Activated CD8-positive, alpha-beta T cell treated with anti-CD3 and anti-CD28 coated beads for 36 hours (primary cell): ENCODE measurements around the gene CHRNE. TPM values are rescaled to one million over a fixed set of nuclear protein-coding genes. Genes with fewer than 3 reads are reported as not detected.

Experiments used
- ATAC-seq: fragments of 200-7000 bp; cut with Tn5 transposase; one replicate; pipeline ENCODE4 v1.10.0; 2021; ENCODE audit warnings: mild to moderate bottlenecking, moderate library complexity
- CTCF ChIA-PET: fragments of 350-600 bp; sonication (Branson Sonifier 250); formaldehyde crosslinking; loops from one replicate; lab custom pipeline; 2021; ENCODE audit warnings: antibody characterized with exemption; lab: Charles Lee
- POLR2A ChIA-PET: fragments of 350-600 bp; sonication (Branson Sonifier 250); formaldehyde crosslinking; loops from one replicate; lab custom pipeline; 2021; ENCODE audit warnings: antibody characterized with exemption; lab: Charles Lee
- DNase-seq: peaks from one replicate; pipeline ENCODE4 v3.0.0-alpha.2; 2020
- H3K27ac Mint-ChIP-seq: one replicate; pipeline ENCODE4 v1.8.0; 2021; ENCODE audit warnings: mild to moderate bottlenecking, mixed read lengths
- H3K27me3 Mint-ChIP-seq: one replicate; pipeline ENCODE4 v1.8.0; 2021; ENCODE audit warnings: mixed read lengths
- H3K36me3 Mint-ChIP-seq: one replicate; pipeline ENCODE4 v1.8.0; 2021; ENCODE audit warnings: low read depth, mixed read lengths
- H3K4me1 Mint-ChIP-seq: one replicate; pipeline ENCODE4 v1.8.0; 2021; ENCODE audit warnings: low read depth, mixed read lengths
- H3K4me3 Mint-ChIP-seq: one replicate; pipeline ENCODE4 v1.8.0; 2021; ENCODE audit warnings: mild to moderate bottlenecking, moderate library complexity, mixed read lengths
- H3K9me3 Mint-ChIP-seq: one replicate; pipeline ENCODE4 v1.8.0; 2021; ENCODE audit warnings: mixed read lengths
- intact Hi-C: fragments of 100-400 bp; cut with micrococcal nuclease; formaldehyde crosslinking; loops from one replicate; pipeline ENCODE4 v1.10.0; 2022
- total RNA-seq, 2 experiments: library from RNA; stranded (reverse); gene quantifications; one replicate each; pipeline ENCODE4 v1.2.3, GENCODE V29; 2021
- TF ChIP-seq, protein P1 (sequence below): fragments of 200-600 bp; IDR thresholded peaks from one replicate; pipeline ENCODE4 v1.8.0; 2022; ENCODE audit warnings: antibody characterized with exemption, mild to moderate bottlenecking

Gene CHRNE
- total RNA-seq, 2 experiments from 2014 or later, result 0.45 to 0.78 TPM

GRCh38 chr17:4947010-4947410, 44.1 kb upstream of the CHRNE start:
- no peak for ATAC-seq
- ChIA-PET CTCF (interaction anchor here (1.4 to 2.8 kb wide), 4 partner anchors 20 to 44 kb away, joined by 3 to 8 read pairs (median 6); partner anchors contain the start of genes CHRNE and SPAG7), POLR2A (interaction anchor here (1.1 to 20.8 kb wide), 10 partner anchors 8 to 83 kb away, joined by 4 to 627 read pairs (median 10); partner anchors contain the start of genes C17orf107, CAMTA2, CHRNE and INCA1)
- TF ChIP-seq, protein P1, sequence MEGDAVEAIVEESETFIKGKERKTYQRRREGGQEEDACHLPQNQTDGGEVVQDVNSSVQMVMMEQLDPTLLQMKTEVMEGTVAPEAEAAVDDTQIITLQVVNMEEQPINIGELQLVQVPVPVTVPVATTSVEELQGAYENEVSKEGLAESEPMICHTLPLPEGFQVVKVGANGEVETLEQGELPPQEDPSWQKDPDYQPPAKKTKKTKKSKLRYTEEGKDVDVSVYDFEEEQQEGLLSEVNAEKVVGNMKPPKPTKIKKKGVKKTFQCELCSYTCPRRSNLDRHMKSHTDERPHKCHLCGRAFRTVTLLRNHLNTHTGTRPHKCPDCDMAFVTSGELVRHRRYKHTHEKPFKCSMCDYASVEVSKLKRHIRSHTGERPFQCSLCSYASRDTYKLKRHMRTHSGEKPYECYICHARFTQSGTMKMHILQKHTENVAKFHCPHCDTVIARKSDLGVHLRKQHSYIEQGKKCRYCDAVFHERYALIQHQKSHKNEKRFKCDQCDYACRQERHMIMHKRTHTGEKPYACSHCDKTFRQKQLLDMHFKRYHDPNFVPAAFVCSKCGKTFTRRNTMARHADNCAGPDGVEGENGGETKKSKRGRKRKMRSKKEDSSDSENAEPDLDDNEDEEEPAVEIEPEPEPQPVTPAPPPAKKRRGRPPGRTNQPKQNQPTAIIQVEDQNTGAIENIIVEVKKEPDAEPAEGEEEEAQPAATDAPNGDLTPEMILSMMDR, result no peak
- H3K4me3 Mint-ChIP-seq, result peak overlapping the region; percentile 97
- intact Hi-C loops, result loop anchor here (1.0 kb wide), 1 partner anchor 22 kb away; no protein-coding TSS in a partner anchor
- H3K27me3 Mint-ChIP-seq, result no peaks in the 10 kb centered on the region
- no peaks in the 10 kb centered on the region for H3K9me3 Mint-ChIP-seq
- H3K36me3 Mint-ChIP-seq, result peaks cover 56% of the 10 kb centered on the region
- H3K4me1 Mint-ChIP-seq, result peaks cover 51% of the 10 kb centered on the region
- H3K27ac Mint-ChIP-seq, result peak overlapping the region; percentile 99
- no peak for DNase-seq

DNA sequence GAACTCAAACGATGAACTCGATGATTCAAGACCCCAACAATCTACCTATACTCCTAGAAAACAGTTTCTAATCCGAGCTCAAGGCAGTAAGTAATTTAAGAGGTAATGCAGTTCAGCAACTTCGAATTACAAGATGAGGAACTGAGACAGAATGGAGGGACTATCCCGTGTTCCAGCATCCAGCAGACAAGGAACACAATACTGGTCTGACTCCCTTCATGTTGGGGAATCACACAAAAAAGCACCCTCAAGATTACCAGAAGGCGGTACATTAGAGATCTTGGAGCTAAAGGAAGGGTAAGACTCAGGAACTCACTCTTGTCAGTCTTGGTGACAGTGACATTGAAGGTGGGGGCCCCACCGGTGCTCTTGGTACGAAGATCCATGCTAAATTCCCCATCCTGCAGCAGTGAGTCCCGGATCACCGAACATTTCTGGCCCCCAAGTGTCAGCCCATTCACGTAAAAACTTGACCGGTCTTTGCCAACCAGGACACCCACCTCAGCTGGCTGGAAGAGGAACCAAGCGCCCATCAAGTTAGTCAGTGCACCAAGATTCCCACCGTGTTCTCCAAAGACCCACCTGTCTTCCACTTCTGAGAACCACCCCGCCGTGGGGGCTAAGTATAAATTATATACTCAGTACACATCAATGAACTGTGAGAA, 43.5 kb upstream of the CHRNE start:
- no peaks in the 10 kb centered on the region for H3K9me3 Mint-ChIP-seq
- H3K27ac Mint-ChIP-seq, result peak overlapping the region; percentile 99
- TF ChIP-seq, protein P1, result no peak
- peak overlapping the region; percentile 97 for H3K4me3 Mint-ChIP-seq
- intact Hi-C loops, result no loop called here
- no peaks in the 10 kb centered on the region for H3K27me3 Mint-ChIP-seq
- no peak for DNase-seq
- peaks cover 62% of the 10 kb centered on the region for H3K36me3 Mint-ChIP-seq
- no peak for ATAC-seq
- ChIA-PET POLR2A (interaction anchor here (1.0 to 20.8 kb wide), 9 partner anchors 7 to 84 kb away, joined by 3 to 627 read pairs (median 11); partner anchors contain the start of genes C17orf107, CAMTA2, INCA1 and KIF1C), CTCF (interaction anchor here (0.7 to 2.8 kb wide), 5 partner anchors 21 to 84 kb away, joined by 3 to 8 read pairs (median 5); partner anchors contain the start of genes CHRNE and SPAG7)
- H3K4me1 Mint-ChIP-seq, result peaks cover 52% of the 10 kb centered on the region

- Mint-ChIP-seq H3K4me3 (peak overlapping the region; percentile 97), H3K36me3 (peaks cover 67% of the 10 kb centered on the region), H3K27me3 (no peaks in the 10 kb centered on the region), H3K4me1 (peaks cover 48% of the 10 kb centered on the region), H3K27ac (peak overlapping the region; percentile 99), H3K9me3 (no peaks in the 10 kb centered on the region)
- CTCF ChIA-PET, result interaction anchor here (0.7 to 2.8 kb wide), 5 partner anchors 21 to 85 kb away, joined by 3 to 8 read pairs (median 5); partner anchors contain the start of genes CHRNE and SPAG7
- intact Hi-C loops, result loop anchor here (2.0 kb wide), 1 partner anchor 21 kb away; the partner anchor contains the start of gene SPAG7
- TF ChIP-seq, protein P1, result no peak
- POLR2A ChIA-PET, result interaction anchor here (1.0 to 20.8 kb wide), 8 partner anchors 9 to 85 kb away, joined by 3 to 627 read pairs (median 8); partner anchors contain the start of genes CAMTA2, INCA1, KIF1C and SPAG7
- no peak for ATAC-seq
- DNase-seq, result no peak
Observed at GRCh38 chr17:4945944-4946280, 43.0 kb upstream of the CHRNE start.

- peaks cover 45% of the 10 kb centered on the region for H3K4me1 Mint-ChIP-seq
- H3K27ac Mint-ChIP-seq, result peak overlapping the region; percentile 99
- POLR2A ChIA-PET, result interaction anchor here (1.0 to 20.8 kb wide), 8 partner anchors 9 to 52 kb away, joined by 3 to 627 read pairs (median 7); partner anchors contain the start of genes CHRNE, INCA1, KIF1C and SPAG7
Observed at GRCh38 chr17:4945176-4945943, 42.5 kb upstream of the CHRNE start.

More at GRCh38 chr17:4945176-4945943, 42.5 kb upstream of the CHRNE start:
- peak; percentile 37 for ATAC-seq
- peaks cover 73% of the 10 kb centered on the region for H3K36me3 Mint-ChIP-seq
- CTCF ChIA-PET, result interaction anchor here (1.4 to 2.8 kb wide), 4 partner anchors 22 to 42 kb away, joined by 3 to 8 read pairs (median 6); partner anchors contain the start of genes CHRNE and SPAG7
- intact Hi-C loops, result loop anchor here (2.0 kb wide), 1 partner anchor 21 kb away; the partner anchor contains the start of gene SPAG7
- H3K27me3 Mint-ChIP-seq, result no peaks in the 10 kb centered on the region
- TF ChIP-seq, protein P1, result no peak
- DNase-seq, result peak; percentile 95
- H3K9me3 Mint-ChIP-seq, result no peaks in the 10 kb centered on the region
- peak overlapping the region; percentile 97 for H3K4me3 Mint-ChIP-seq
